Nephron (organoid): Measurements from ENCODE around the gene SLC44A3.
"Not testable (repeated sequence)": the region's sequence is repeated elsewhere in the genome, so short reads cannot be mapped to it uniquely, and the experiment has no call there.

Experiments used
- H3K27ac Mint-ChIP-seq, 3 experiments: 2 replicates each; pipeline ENCODE4 v1.8.0; 2020; ENCODE audit warnings: mixed read lengths in 3 of 3, mild to moderate bottlenecking in 2 of 3, moderate library complexity in 1 of 3
- H3K27me3 Mint-ChIP-seq: 2 replicates; pipeline ENCODE4 v1.8.0; 2021; ENCODE audit warnings: low read depth, mild to moderate bottlenecking, moderate library complexity, mixed read lengths
- H3K36me3 Mint-ChIP-seq: 2 replicates; pipeline ENCODE4 v1.8.0; 2020; ENCODE audit warnings: low read depth, mixed read lengths
- H3K4me1 Mint-ChIP-seq: 2 replicates; pipeline ENCODE4 v1.8.0; 2020; ENCODE audit warnings: mixed read lengths
- H3K4me3 Mint-ChIP-seq, 3 experiments: 2 replicates each; pipeline ENCODE4 v1.8.0; 2020; ENCODE audit warnings: mild to moderate bottlenecking in 3 of 3, mixed read lengths in 3 of 3, moderate library complexity in 2 of 3
- H3K9me3 Mint-ChIP-seq: 2 replicates; pipeline ENCODE4 v1.8.0; 2020; ENCODE audit warnings: mixed read lengths
- TF ChIP-seq, protein P1 (sequence below), 3 experiments: fragments of 200-600 bp; sonication (generic); IDR thresholded peaks; one replicate each; pipeline ENCODE4 v1.5.0; 2021; ENCODE audit warnings: antibody characterized with exemption in 3 of 3; ENCODE audit not compliant: unreplicated experiment in 3 of 3

Gene SLC44A3

DNA sequence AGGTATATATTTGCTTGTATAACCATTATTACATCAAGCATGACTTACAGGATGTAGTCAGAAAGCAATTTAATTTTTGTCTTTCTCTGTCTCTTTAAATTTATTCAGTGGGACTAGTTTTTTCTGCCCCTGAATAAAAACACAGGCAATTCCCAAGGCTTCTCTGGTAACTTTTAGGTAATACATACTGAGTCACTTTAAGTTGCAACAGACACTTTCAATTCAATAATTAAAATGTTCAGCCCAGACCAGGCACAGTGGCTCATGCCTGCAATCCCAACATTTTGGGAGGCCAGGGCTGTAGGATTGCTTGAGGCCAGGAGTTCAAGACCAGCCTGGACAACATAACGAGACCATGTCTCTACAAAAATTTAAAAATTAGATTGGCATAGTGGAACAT is 12.3 kb downstream of the SLC44A3 start:
- TF ChIP-seq, protein P1, sequence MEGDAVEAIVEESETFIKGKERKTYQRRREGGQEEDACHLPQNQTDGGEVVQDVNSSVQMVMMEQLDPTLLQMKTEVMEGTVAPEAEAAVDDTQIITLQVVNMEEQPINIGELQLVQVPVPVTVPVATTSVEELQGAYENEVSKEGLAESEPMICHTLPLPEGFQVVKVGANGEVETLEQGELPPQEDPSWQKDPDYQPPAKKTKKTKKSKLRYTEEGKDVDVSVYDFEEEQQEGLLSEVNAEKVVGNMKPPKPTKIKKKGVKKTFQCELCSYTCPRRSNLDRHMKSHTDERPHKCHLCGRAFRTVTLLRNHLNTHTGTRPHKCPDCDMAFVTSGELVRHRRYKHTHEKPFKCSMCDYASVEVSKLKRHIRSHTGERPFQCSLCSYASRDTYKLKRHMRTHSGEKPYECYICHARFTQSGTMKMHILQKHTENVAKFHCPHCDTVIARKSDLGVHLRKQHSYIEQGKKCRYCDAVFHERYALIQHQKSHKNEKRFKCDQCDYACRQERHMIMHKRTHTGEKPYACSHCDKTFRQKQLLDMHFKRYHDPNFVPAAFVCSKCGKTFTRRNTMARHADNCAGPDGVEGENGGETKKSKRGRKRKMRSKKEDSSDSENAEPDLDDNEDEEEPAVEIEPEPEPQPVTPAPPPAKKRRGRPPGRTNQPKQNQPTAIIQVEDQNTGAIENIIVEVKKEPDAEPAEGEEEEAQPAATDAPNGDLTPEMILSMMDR (IDR thresholded peaks at IDR 0.05; ENCODE audit: unreplicated experiment in 3 of 3): no peak
- Mint-ChIP-seq H3K4me1 (no peaks in the 10 kb centered on the region), H3K4me3 (no peak overlapping the region), H3K9me3 (no peaks in the 10 kb centered on the region), H3K27me3 (peaks cover 4% of the 10 kb centered on the region), H3K27ac (no peak overlapping the region), H3K36me3 (peaks cover 14% of the 10 kb centered on the region)

DNA sequence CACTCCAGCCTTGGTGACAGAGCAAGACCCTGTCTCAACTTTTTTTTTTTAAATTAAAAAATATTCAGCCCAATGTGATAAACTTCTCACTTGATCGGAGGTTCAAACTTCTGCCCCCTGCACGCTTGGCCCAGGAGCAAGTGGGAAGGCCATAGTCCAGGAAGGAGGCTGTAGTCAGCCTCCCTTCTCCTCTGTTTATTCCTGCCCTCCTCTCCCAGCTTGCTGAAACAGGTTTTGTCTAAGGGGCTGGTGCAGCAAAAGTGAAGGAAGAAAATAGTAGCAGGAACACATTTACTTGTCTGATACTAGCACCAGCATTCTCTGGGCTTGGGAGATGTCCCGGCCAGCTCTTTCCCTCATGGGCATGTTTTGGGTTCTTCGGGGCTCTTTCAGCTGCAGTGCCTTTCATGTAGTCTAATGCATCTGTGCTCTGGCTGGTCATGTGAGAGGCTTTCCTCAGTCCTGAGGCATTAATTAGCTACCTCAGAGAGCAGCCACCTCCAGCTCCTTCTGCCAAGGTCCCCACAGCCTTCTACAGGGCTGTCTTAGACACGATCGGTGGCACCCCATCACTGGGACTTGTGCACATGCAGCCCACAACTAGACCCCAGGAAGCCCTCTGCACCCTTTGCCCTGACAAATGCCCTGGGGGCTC is 12.9 kb downstream of the SLC44A3 start:
- Mint-ChIP-seq H3K4me3 (no peak overlapping the region), H3K27me3 (peaks cover 4% of the 10 kb centered on the region), H3K36me3 (peaks cover 7% of the 10 kb centered on the region), H3K9me3 (no peaks in the 10 kb centered on the region), H3K27ac (peak overlapping the region in 1 of 3 experiments; percentile 35), H3K4me1 (no peaks in the 10 kb centered on the region)
- TF ChIP-seq, protein P1 (IDR thresholded peaks at IDR 0.05; ENCODE audit: unreplicated experiment in 3 of 3): no peak

DNA sequence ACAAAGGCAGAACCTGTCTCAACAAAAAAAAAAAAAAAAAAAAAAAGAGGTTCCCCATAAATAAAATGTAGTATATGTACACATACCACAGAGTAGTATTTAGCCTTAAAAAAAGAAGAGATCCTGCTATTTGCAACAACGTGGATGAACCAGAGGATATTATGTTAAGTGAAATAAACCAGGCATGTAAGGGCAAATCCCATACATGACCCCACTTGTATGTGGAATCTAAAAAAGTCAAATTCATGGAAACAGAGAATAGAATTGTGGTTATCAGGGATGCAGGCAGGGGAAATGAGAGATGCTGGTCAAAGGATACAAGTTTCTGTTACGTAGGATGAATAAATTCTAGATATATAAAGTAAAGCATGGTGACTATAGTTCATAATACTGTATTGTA is 16.7 kb downstream of the SLC44A3 start:
- TF ChIP-seq, protein P1 (IDR thresholded peaks at IDR 0.05; ENCODE audit: unreplicated experiment in 3 of 3): no peak
- Mint-ChIP-seq H3K4me1 (no peaks in the 10 kb centered on the region), H3K9me3 (no peaks in the 10 kb centered on the region), H3K27ac (no peak overlapping the region), H3K4me3 (no peak overlapping the region), H3K36me3 (peaks cover 3% of the 10 kb centered on the region), H3K27me3 (peaks cover 4% of the 10 kb centered on the region)

DNA sequence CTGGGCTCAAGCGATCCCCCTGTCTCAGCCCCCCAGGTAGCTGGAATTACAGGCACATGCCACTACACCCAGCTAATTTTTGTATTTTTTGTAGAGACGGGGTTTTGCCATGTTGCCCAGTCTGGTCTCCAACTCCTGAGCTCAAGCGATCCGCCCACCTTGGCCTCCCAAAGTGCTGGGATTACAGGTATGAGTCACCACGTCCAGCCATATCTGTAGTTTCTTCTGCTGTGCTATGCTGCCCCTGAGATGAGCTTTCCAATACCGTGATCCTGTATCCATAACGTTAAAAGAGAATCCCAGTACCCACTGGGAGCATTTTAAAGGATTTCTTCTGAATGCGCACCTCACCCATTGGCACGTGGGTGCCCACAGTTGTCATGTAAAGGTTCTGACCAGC is 20.2 kb downstream of the SLC44A3 start:
- not testable (repeated sequence) for H3K27me3 Mint-ChIP-seq, H3K27ac Mint-ChIP-seq, H3K4me1 Mint-ChIP-seq, H3K4me3 Mint-ChIP-seq, H3K9me3 Mint-ChIP-seq
- peaks cover 14% of the 10 kb centered on the region for H3K36me3 Mint-ChIP-seq

DNA sequence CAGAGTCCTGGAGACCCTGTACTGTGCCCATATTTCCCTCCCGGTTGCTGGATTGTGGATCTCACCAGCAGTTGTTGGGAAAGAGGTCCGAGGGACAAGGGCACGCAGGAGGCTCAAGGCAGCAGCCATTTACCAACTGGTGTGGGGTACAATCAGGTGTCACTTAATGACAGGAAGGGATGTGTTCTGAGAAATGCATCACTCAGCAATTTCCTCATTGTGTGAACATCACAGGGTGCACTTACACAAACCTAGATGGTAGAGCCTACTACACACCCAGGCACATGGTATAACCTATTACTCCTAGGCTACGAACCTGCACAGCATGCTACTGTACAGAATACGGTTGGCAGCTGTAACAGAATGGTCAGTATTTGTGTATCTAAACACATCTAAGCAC is 20.7 kb downstream of the SLC44A3 start:
- Mint-ChIP-seq H3K36me3 (peaks cover 14% of the 10 kb centered on the region), H3K27ac (no peak overlapping the region), H3K4me3 (no peak overlapping the region), H3K4me1 (no peaks in the 10 kb centered on the region), H3K27me3 (no peaks in the 10 kb centered on the region), H3K9me3 (no peaks in the 10 kb centered on the region)
- TF ChIP-seq, protein P1 (IDR thresholded peaks at IDR 0.05; ENCODE audit: unreplicated experiment in 3 of 3): no peak

DNA sequence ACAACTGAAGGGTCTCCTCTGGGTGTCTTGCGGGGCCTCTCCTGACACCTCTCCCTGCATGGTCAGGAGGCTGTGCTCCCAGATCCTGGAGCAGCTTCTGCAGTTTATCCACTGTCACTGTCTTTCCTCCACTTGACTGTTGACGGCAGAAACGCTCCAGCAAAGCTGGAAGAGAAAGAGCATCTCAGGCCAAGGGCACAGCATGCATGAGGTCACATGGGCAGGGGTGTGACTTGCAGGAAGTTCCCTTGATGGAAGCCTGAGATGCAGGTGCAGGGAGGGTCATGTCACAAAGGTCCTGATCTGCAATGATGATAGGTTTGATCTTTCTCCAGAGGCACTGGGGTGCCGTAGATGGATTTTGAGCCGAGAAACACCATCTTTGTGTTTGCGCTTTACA is 23.3 kb downstream of the SLC44A3 start:
- peaks cover 14% of the 10 kb centered on the region for H3K4me1 Mint-ChIP-seq
- H3K36me3 Mint-ChIP-seq: peaks cover 14% of the 10 kb centered on the region
- no peaks in the 10 kb centered on the region for H3K27me3 Mint-ChIP-seq
- TF ChIP-seq, protein P1 (IDR thresholded peaks at IDR 0.05; ENCODE audit: unreplicated experiment in 3 of 3): no peak
- no peak overlapping the region for H3K27ac Mint-ChIP-seq
- H3K4me3 Mint-ChIP-seq: no peak overlapping the region
- H3K9me3 Mint-ChIP-seq: no peaks in the 10 kb centered on the region
